HCT116 (cell line): ENCODE data around the gene AMDHD1.

ENCODE experiments used
- ATF3 ChIP-seq: IDR thresholded peaks from 2 replicates; pipeline ENCODE4 v1.6.1; 2012
- CBX3 ChIP-seq: IDR thresholded peaks from 2 replicates; pipeline ENCODE4 v1.6.1; 2012; ENCODE audit warnings: low read depth
- CEBPB ChIP-seq: IDR thresholded peaks from 2 replicates; pipeline ENCODE4 v1.6.1; 2012; ENCODE audit warnings: low read depth
- CTCF ChIP-seq, 3 experiments: fragments of 200-600 bp in 1 of 3; sonication (generic) in 1 of 3; IDR thresholded peaks in 2 of 3; conservative IDR thresholded peaks in 1 of 3; 2 replicates each; pipeline ENCODE4 v1.5.1; 2012 to 2017; ENCODE audit warnings: low read depth in 2 of 3, low read length in 2 of 3, antibody characterized with exemption in 1 of 3, borderline replicate concordance in 1 of 3, control low read depth in 1 of 3, mild to moderate bottlenecking in 1 of 3, mixed read lengths in 1 of 3, mixed run types in 1 of 3, moderate library complexity in 1 of 3; ENCODE audit not compliant: insufficient read depth in 1 of 3
- EZH2 ChIP-seq: fragments of 200-600 bp; sonication (generic); IDR thresholded peaks from 2 replicates; pipeline ENCODE4 v1.6.1; 2017; ENCODE audit warnings: antibody characterized with exemption, mixed run types
- FOSL1 ChIP-seq: IDR thresholded peaks from 2 replicates; pipeline ENCODE4 v1.6.1; 2012; ENCODE audit warnings: low read depth
- MAX ChIP-seq: IDR thresholded peaks from 2 replicates; pipeline ENCODE4 v1.6.1; 2012
- POLR2A ChIP-seq: IDR thresholded peaks from 2 replicates; pipeline ENCODE4 v1.7.0; 2011; ENCODE audit warnings: borderline replicate concordance; ENCODE audit not compliant: insufficient read depth, insufficient read length; ENCODE audit errors: extremely low read depth
- REST ChIP-seq: IDR thresholded peaks from 2 replicates; pipeline ENCODE4 v1.6.1; 2012; ENCODE audit warnings: low read depth
- SP1 ChIP-seq: IDR thresholded peaks from 2 replicates; pipeline ENCODE4 v1.6.1; 2012; ENCODE audit warnings: low read depth

GRCh38 chr12:95963096-95963495 is 20.0 kb downstream of the AMDHD1 start:
- TF ChIP-seq CTCF (IDR thresholded peaks at IDR 0.05 in 2 of 3, conservative IDR thresholded peaks at IDR 0.05 in 1 of 3; ENCODE audit: borderline replicate concordance in 1 of 3, insufficient read depth in 1 of 3, low read depth in 2 of 3, low read length in 2 of 3) (peak; percentile 34 to 60 (median 59); a peak in 5 of 6 replicates), POLR2A (no peak), SP1 (no peak), EZH2 (no peak), ATF3 (no peak), CBX3 (no peak), REST (no peak), FOSL1 (no peak), CEBPB (no peak), MAX (no peak)
